ENCODE data around the gene TRPV4.

The TRPV4 gene

GRCh38 chr12:109793826-109794501 lies 39.2 kb downstream of the TRPV4 start:
- in situ Hi-C loops (cut with MboI; ENCODE audit: low sequenced_read_pairs, unreplicated experiment): no loop called here
- TF ChIP-seq CTCF (IDR thresholded peaks at IDR 0.05; ENCODE audit: borderline replicate concordance, control extremely low read depth, extremely low read depth, insufficient read depth, missing control alignments): no peak
- no peak for DNase-seq (ENCODE audit: low spot score)

- in situ Hi-C loops (cut with MboI; ENCODE audit: low sequenced_read_pairs, unreplicated experiment): no loop called here
- no peak for TF ChIP-seq CTCF (IDR thresholded peaks at IDR 0.05; ENCODE audit: borderline replicate concordance, control extremely low read depth, extremely low read depth, insufficient read depth, missing control alignments)
- DNase-seq (ENCODE audit: low spot score): no peak
Observed at GRCh38 chr12:109793411-109793810, 39.8 kb downstream of the TRPV4 start.

GRCh38 chr12:109792992-109793391 lies 40.2 kb downstream of the TRPV4 start:
- in situ Hi-C loops (cut with MboI; ENCODE audit: low sequenced_read_pairs, unreplicated experiment): no loop called here
- DNase-seq (ENCODE audit: low spot score): no peak
- TF ChIP-seq CTCF (IDR thresholded peaks at IDR 0.05; ENCODE audit: borderline replicate concordance, control extremely low read depth, extremely low read depth, insufficient read depth, missing control alignments): no peak

- TF ChIP-seq CTCF (IDR thresholded peaks at IDR 0.05; ENCODE audit: borderline replicate concordance, control extremely low read depth, extremely low read depth, insufficient read depth, missing control alignments): no peak
- in situ Hi-C loops (cut with MboI; ENCODE audit: low sequenced_read_pairs, unreplicated experiment): no loop called here
- DNase-seq (ENCODE audit: low spot score): no peak
Observed at GRCh38 chr12:109789526-109790048, 43.6 kb downstream of the TRPV4 start.

- no peak for TF ChIP-seq CTCF (IDR thresholded peaks at IDR 0.05; ENCODE audit: borderline replicate concordance, control extremely low read depth, extremely low read depth, insufficient read depth, missing control alignments)
- in situ Hi-C loops (cut with MboI; ENCODE audit: low sequenced_read_pairs, unreplicated experiment): no loop called here
- DNase-seq (ENCODE audit: low spot score): no peak
Observed at GRCh38 chr12:109786799-109787198, 46.4 kb downstream of the TRPV4 start.

- in situ Hi-C loops (cut with MboI; ENCODE audit: low sequenced_read_pairs, unreplicated experiment): no loop called here
- no peak for TF ChIP-seq CTCF (IDR thresholded peaks at IDR 0.05; ENCODE audit: borderline replicate concordance, control extremely low read depth, extremely low read depth, insufficient read depth, missing control alignments)
- DNase-seq (ENCODE audit: low spot score): no peak
Observed at GRCh38 chr12:109785854-109786253, 47.3 kb downstream of the TRPV4 start.

Measured in GM13976 (cell line).